DMS79 (cell line): ENCODE data around the gene GPR119.
"Not testable (repeated sequence)": the region's sequence is repeated elsewhere in the genome, so short reads cannot be mapped to it uniquely, and the experiment has no call there.

Source experiments
- DNase-seq: peaks from one replicate; lab custom pipeline; 2025; lab: John Stamatoyannopoulos, UW

The GPR119 gene

DNA sequence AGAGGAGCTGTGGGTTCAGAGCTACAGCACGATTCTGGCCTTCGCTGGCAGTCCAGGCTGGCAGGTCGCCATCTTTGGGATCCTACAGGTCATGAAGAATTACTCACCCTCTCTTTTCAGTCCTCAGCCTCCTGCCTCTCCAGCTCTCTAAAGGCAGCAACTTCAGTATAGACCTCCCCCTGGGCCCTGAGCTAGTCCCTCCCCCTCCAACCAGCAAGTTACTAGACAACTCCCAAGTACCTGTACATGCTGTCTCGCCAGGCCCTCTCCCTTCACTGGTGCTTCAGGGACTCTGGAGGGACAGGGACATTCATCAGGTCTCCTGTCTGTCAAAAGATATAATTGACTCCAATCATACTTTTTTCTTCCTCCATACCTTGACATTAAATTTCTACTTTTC, at the start of gene GPR119:
Gene GPR119 (minus strand): TSS at position 155 of the 400 bp plus-strand sequence. CDS start 227 bp downstream, outside the sequence.
- DNase-seq: no peak

DNA sequence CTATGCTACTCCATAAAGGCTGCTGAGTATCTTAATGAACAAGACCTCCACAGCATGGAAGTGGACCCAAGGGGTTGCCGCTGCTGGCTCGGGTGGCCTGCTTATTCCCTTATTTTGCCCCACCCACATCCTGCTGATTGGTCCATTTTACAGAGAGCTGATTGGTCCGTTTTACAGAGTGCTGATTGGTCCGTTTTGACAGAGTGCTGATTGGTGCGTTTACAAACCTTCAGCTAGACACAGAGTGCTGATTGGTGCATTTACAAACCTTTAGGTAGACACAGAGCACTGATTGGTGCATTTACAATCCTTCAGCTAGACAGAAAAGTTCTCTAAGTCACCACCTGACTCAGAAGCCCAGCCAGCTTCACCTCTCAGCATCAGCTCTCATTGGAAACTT, 43.8 kb upstream of the GPR119 start:
- not testable (repeated sequence) for DNase-seq

DNA sequence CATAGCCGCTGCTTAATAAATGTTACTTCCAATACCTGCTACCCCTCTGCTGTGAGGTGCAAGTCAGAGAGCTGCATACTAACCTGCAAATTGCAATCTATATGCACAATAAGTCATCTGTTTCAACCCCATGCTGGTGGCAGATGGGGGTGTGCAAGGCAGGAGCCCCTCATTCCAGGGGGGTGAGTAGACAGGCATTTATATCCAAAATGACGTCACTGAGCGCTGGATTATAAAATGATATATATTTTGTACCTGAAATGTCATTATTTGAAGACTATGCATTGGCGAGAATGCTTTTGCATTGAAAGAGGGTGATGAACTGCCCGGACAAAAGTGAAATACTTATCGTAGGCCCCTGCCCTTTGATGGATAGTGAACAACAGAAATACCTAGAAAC, 41.1 kb upstream of the GPR119 start:
- DNase-seq: no peak

DNA sequence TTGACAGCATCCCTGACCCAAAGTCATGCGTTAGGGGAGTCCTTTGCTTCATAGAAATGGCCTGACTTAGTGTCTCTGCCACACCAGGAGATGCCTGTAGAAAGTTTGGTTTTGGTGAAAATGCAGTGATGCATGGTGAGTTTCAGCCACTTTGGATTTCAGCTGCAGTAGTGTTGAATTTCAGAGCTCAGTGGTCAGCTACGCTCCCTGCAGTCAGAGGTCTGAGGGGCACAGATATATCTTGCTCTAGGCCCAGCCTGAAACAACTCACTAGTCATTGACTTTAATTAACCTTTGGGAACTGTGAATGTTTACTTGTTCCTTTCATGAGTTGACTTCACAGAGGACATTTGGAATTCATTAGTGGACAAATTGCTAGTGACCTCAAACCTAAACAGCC, 33.8 kb upstream of the GPR119 start:
- no peak for DNase-seq

DNA sequence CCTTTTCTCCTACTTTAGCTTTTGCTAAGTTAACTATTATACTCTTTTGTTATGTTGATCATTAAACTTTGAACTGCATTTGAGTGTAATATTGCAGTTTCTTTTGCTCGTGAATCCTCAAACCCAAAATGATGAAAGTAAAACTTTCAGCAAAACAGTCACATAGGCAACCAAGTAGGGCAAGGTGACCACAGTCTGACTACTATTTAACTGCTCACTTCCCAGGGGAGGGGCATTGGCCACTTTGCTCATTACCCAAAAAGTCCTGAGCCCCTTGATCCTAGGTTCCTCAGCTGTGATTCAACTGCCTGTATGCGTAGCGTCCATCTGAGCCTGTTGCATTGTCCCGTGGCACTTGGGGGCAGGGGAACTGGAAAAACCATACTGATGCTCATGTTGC, 33.3 kb upstream of the GPR119 start:
- no peak for DNase-seq

DNA sequence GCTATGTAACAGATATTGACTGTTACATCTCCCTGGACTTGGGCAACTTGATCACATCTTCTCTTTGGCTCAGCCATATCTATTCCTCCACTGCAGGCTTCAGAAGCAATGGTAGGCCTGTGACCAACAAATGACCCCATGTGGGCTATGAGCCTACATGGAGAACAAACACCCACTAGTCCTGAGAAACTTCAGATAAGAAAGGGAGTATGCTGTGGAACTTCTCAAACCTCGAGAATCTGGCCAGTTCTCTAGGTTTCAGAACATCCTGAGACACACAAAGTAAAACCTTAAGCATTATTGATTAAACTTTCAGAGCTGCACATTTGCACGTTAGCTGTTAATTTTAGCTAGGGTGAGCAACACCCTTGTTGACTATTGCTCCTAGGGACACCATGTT, 32.6 kb upstream of the GPR119 start:
- DNase-seq: no peak

DNA sequence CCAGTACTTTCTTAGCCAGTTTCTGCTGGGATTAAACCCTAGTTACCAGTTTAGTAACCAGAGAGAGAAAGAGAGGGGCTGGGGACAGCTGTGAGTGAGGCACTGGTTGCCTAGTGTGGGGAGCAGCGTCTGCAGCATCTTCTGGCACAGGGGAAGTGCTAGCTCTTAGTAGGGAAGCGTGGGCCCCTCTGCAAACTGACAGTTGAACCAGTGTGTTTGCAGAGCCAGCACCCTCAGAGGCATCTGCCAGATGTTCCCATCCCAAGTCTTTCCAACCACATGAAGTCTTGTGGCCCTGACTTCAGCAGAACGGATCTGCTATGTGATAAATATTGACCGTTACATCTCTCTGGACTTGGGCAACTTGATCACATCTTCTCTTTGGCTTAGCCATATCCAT, 31.3 kb upstream of the GPR119 start:
- no peak for DNase-seq

DNA sequence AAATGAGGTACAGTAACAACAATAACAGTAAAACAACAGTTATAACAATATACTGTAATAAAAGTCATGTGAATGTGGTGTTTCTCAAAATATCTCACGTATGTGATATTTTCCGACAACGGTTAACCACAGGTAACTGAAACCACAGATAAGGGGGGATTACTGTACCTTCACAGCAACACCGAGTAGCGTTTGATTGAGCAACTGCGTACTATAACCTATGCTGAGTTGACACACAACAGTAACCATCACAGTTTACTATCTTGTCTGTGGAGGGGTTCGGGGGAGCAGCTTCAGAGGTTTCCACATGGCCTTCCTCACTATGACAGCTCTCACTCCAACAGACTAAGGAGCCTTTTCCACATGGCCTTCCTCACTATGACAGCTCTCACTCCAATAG, 29.7 kb upstream of the GPR119 start:
- DNase-seq: no peak

DNA sequence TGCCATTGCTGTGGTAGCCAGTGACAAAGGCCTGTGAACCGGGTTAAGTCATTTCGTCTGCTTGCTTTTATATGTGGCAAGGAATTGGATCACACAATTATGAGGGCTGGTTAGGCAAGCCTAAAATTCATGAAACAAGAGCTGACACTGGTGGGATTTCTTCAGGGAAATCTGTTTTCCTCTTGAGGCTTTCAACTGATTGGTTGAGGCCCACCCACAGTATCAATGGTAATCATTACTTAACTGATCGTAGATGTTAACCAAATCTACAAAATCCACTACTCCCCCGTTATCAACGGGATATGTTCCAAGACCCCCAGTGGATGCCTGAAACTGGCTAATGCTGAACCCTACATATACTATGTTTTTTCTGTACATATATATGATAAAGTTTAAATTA, 29.3 kb upstream of the GPR119 start:
- no peak for DNase-seq

DNA sequence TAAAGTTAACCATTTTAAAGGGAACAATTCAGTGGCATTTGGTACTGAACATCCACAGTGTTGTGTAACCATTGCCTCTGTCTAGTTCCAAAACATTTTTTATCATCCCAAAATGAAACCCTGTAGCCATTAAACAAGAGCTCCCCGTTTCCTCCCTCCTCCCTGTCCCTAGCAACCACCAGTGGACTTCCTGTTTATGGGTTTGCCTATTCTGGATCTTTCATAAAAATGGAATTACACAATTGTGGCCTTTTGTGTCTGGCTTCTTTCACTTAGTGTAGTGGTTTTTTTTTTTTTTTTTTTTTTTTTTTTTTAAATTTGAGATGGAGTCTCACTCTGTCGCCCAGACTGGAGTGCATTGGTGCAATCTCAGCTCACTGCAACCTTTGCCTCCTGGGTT, 27.9 kb upstream of the GPR119 start:
- no peak for DNase-seq

DNA sequence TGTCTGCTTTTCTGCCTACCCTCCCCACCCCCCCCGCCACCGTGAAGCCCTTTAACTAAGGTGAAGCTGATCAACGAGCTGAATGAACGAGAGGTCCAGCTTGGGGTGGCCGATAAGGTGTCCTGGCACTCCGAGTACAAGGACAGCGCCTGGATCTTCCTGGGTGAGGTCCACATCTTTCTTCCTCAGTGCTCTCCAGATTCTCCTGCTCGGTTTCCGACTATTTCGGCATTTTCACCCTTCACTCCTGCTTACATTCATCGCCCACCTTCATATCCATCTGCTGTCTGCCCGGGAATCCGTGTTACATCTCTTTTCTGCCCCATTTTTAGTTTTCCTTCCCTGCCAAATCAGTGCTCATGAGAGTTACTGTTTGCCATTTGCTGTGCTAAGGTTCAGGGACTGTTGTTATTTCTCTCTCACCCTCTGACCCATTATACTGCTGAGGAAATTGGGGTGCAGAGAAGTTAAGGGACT, 16.8 kb upstream of the GPR119 start:
- DNase-seq: no peak

DNA sequence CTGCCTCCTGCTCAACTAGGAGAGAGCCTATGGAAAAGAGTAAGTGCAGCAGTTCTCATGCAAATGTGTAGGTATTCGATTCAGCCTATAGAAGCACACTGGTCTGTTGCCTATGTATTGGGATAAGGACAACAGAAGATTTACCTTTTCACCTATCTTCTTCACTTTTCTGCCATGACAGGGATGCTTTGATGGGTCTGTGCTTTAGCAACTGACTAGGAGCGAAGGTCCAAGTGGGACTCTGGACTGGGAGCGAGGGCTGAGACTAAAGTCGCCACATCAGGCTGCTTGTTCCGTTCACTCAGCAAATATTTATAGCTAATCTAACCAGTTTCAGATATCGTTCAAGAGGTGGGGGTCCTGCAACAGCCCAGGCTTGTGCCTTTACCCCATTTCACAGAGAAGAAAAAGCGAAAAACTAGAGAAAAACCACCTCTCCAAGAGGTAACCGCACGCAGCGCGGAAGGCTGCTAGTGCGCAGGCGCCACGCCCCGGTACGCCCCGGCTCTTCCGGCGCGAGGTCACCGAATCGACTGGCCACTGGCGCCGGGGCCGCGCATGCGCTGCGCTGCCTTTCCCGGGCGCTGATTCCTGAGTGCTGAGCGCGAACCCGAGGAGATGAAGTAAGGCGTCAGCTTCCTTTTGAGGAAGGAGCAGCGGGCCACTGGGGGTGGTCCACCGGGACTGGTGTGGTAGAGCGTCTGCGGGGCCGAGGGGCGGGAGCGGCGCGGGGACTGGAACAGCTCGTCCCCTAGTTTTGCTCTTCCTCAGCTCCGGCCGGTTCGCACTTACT, 16.1 kb upstream of the GPR119 start, which contains the start of gene RBMX2:
Gene RBMX2 (plus strand): TSS at position 573 of the 793 bp plus-strand sequence. CDS start 46 bp downstream, at position 619.
- peak; percentile 36 for DNase-seq

DNA sequence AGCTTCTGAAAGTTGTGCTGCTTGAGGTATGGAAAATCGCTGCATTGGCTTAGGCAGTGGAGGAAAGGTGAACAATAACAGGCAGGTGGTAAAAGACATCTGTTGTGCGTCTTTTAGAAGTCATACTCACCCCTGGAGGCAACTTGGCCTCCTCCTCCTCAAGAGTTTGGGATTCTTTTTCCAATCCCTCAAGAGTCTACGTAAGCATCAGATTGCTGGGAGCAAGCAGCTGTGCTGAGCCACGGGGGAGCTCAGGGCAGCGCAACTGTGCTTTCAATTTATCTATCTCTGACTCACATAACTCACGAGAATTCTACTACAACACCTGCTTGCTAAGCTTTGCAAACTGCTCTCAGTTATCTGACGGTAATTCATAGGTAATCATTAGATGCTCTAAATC, 9.9 kb upstream of the GPR119 start:
- no peak for DNase-seq

DNA sequence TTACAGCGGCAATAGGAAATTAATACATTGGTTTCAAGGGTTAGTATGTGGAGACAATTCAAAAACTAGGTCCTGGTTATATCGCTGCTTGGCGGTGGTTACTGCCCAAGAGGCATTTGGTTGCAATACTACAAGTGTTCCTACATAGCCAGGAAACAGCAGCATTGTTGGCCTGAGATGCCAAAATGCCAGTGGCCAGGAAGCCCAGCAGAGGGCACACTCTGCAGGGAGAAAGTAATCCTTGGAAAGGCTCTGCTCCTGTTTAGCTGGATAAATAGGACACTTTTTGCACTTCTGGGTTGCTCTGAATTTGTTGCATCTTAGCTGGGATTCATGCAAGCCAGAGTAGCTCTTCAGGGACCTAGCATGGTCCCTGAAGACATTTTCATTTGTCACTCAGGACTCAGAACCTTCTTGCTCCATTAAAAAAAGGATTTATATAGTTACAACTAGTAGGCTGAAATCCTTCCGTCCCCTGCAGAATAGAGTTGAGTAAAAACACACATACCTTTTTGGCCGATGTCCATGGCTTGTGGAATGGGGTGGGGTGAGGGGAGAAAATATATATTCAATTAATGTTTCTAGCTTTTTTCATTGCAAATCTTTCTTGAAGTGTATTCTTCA, 8.1 kb upstream of the GPR119 start:
- DNase-seq: peak; percentile 9

DNA sequence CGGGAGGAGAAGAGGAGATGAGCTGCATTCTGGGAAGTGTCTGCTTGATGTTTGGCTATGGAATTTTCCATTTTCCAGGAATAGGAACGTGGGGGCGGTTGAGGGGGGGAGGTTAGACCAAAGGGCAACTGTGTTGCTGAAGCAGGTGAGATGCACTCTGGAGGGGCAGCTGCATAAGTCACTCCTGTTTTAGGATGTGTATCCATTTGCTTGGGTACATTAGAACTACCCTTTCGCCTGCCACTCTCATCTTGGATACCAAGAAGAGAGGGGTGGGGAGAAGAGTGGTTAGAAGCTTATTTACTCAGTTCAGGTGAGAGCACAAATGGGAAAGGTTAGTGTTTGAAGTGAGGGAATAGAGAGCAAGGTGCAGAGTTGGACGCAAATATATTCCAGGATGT, 934 bp upstream of the GPR119 start:
- DNase-seq: no peak

DNA sequence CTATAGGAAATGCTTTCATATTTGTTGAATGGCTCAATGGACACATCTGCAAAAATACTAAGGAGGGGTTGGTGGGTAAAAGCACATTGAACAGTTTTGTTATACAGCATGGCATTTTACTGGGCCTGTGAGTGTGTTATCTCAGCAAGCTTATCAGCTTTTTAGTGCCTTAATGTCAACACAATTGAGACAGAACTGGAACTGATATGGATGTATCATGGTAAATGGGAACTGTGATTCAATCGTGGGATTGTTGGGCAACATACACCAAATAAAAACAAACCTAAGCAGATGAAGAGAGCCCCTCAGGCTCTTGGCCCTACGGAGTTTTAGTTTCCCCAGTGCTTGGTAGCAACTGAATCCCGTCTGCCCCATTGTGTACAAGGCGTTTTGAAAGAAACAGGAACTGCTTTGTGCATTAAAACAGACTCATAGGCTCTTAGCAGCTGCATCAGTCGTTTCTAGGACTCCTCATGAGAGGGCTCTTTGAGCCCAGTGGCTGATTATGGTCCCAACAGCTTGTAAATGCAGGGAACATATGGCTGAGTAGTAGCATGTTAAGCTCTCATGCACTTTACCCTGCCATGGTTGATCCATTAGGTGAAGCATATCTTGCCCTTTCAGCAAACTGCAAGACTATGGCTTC, 7.3 kb downstream of the GPR119 start:
- no peak for DNase-seq

DNA sequence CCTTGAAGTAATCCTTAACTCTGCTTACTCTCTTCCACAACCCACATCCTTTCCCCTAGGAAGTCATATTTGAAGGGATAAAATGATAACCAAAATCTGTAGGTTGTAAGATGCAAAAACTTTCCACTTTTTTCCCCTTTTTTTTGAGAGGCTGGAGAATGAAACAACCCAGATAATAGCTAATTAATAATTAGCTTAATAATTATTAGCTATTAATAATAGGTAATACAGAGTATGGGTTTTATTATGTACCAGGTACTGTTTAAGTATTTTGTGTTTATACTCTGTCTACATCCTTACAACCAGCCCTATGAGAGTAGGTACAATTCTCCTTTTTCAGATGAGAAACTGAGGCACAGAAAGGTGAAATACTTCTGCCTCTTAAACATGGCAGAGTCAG, 9.4 kb downstream of the GPR119 start:
- no peak for DNase-seq

DNA sequence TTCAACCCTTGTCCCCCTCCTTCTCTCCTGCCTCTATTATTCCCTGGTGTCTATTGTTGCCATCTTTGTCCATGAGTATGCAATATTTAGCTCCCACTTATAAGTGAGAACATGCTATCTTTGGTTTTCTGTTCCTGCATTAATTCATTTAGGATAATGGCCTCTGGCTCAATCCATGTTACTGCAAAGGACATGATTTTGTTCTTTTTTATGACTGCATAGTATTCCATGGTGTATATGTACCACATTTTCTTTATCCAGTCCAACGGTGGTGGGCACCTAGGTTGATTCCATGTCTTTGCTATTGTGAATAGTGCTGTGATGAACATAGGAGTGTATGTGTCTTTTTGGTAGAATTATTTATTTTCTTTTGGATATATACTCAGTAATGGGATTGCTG, 33.4 kb downstream of the GPR119 start:
- DNase-seq: not testable (repeated sequence)

DNA sequence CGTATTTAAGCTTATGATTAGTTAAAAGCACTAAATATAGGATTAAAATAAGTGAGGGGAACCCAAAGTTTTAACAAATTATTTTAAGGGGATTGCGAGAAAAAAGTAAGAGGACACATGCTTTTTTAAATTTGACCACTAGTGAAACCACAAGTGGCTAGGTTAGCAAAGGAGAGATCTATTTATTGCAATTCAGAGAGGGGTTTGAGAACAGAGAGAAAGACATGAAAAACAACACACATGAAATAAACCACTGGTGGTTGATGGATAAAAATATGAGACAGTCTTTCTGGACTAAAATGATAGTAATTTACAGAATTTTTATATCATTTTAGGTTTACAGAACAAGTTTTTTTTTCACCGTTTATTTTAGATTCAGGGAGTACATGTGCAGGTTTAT, 33.9 kb downstream of the GPR119 start:
- no peak for DNase-seq

DNA sequence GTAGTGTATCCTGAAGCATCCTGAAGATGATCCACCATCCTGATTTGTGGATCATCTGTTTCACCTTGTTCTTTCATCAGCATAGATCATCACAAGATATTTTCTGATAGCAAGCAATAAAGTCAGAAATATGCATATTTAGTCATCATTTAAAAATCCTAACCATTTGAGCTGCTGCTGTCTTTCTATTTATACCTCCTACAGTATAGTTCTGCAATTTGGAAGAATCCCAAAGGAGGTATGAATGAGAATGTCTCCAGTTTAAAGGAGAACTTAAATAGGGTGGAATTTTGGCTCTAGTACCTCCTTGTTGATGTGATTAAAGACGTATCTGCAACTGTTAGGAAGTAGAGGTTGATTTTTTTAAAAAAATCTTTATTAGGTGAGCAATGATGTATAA, 38.2 kb downstream of the GPR119 start:
- no peak for DNase-seq

DNA sequence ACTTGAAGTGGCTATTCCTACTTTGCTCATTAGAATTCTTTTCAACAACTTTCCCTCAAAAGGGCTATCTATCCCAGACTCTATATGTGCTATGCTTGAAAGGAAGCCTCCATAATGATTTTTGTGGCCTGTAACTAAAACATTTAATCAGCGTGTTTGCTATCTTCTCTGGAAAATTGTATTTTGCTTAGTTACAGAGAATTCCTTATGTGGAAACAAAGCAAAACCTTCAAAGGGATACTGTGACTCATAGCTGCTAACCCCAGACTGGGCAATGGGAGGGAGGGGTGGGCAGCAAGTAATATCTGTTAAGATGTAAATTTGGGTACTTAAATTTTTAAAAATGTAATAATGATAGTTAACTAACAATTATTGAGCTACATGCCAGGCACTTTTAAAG, 42.1 kb downstream of the GPR119 start:
- no peak for DNase-seq

DNA sequence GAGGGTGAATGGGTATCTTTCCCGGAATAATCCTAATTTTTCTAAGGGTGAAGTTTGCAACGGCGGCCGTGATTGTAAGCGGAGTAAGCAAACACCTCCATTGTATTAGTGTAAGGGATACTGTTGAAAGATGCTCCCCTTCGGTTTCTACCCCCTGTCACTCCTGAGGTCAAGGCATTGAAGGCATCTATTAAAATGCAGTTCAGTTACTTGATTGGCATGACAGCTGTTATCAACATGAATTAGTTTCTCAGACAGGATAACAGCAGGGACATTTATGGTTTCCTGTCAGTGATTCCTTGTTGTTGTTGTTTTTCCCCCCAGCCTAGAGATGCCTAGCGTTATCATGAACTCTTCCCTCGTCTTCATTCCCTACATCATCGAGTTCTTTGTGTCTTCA, 45.2 kb downstream of the GPR119 start:
- no peak for DNase-seq
